H1 (cell line): ENCODE data around the gene ZNF189. TPM values are rescaled to one million over a fixed set of nuclear protein-coding genes. Genes with fewer than 3 reads are reported as not detected.

Experiments used
- CTCF ChIA-PET: fragments of 300-600 bp; sonication (Branson Sonifier 250); formaldehyde crosslinking; loops from one replicate; lab custom pipeline; 2021; ENCODE audit not compliant: partially characterized antibody; lab: Charles Lee
- POLR2A ChIA-PET: fragments of 300-600 bp; sonication (Branson Sonifier 250); formaldehyde crosslinking; loops from one replicate; lab custom pipeline; 2021; ENCODE audit warnings: inconsistent platforms; ENCODE audit not compliant: partially characterized antibody; lab: Charles Lee
- DNase-seq, 2 experiments: peaks; one replicate each; pipeline versions ENCODE4 v3.0.0 to v3.0.0-alpha.2; 2010 to 2022; ENCODE audit warnings: low spot score in 2 of 2, low read depth in 1 of 2, mixed read lengths in 1 of 2
- FAIRE-seq: peaks from 2 replicates; lab custom pipeline; 2011; peaks lifted over from hg19 to GRCh38; lab: Jason Lieb, UNC
- H2AFZ ChIP-seq: 2 replicates; pipeline ENCODE4 v1.8.1; 2012; ENCODE audit warnings: low read length, inconsistent platforms
- H2AK5ac ChIP-seq: 2 replicates; pipeline ENCODE4 v1.6.1; 2013; ENCODE audit warnings: low read depth, low read length
- H2BK120ac ChIP-seq: replicated peaks from 2 replicates; pipeline ENCODE3; 2013; ENCODE audit warnings: low read depth, low read length, inconsistent platforms
- H2BK12ac ChIP-seq: 2 replicates; pipeline ENCODE4 v1.6.1; 2013; ENCODE audit warnings: low read depth, low read length
- H2BK15ac ChIP-seq: 2 replicates; pipeline ENCODE4 v1.6.1; 2013; ENCODE audit warnings: low read length
- H2BK20ac ChIP-seq: 2 replicates; pipeline ENCODE4 v1.6.1; 2013; ENCODE audit warnings: low read length
- H2BK5ac ChIP-seq: 2 replicates; pipeline ENCODE4 v1.6.1; 2013; ENCODE audit warnings: low read depth, low read length
- H3K14ac ChIP-seq: 2 replicates; pipeline ENCODE4 v1.6.1; 2013; ENCODE audit warnings: inconsistent platforms; ENCODE audit not compliant: insufficient read length
- H3K18ac ChIP-seq: 2 replicates; pipeline ENCODE4 v1.6.1; 2013; ENCODE audit warnings: low read length; ENCODE audit errors: extremely low read depth
- H3K23ac ChIP-seq: 2 replicates; pipeline ENCODE4 v1.6.1; 2013; ENCODE audit warnings: inconsistent platforms; ENCODE audit not compliant: insufficient read length
- H3K23me2 ChIP-seq: 2 replicates; pipeline ENCODE4 v1.6.1; 2013; ENCODE audit warnings: low read depth, low read length
- H3K27ac ChIP-seq: 2 replicates; pipeline ENCODE4 v1.6.1; 2011; ENCODE audit warnings: low read depth, low read length, inconsistent platforms
- H3K27me3 ChIP-seq, 4 experiments: replicated peaks in 1 of 4; 1 replicate in 1 of 4; 2 replicates in 3 of 4; pipeline versions ENCODE4 v1.6.1 to v1.8.1; 2011 to 2013; ENCODE audit warnings: low read length in 3 of 4, mild to moderate bottlenecking in 3 of 4, inconsistent platforms in 2 of 4, mixed read lengths in 2 of 4, moderate library complexity in 1 of 4; ENCODE audit not compliant: control insufficient read depth in 3 of 4, insufficient read depth in 3 of 4; ENCODE audit errors: extremely low read depth in 1 of 4
- H3K36me3 ChIP-seq, 4 experiments: 2 replicates each; pipeline versions ENCODE4 v1.6.1 to v1.8.1; 2011 to 2013; ENCODE audit warnings: mild to moderate bottlenecking in 4 of 4, low read length in 3 of 4, moderate library complexity in 2 of 4, control low read depth in 1 of 4, inconsistent platforms in 1 of 4; ENCODE audit not compliant: insufficient read depth in 4 of 4, control insufficient read depth in 2 of 4
- H3K4ac ChIP-seq: replicated peaks from 2 replicates; pipeline ENCODE3; 2013; ENCODE audit warnings: low read length, low read depth, mixed read lengths, inconsistent platforms; ENCODE audit not compliant: insufficient read length
- H3K4me1 ChIP-seq, 4 experiments: replicated peaks in 1 of 4; 1 replicate in 1 of 4; 2 replicates in 3 of 4; pipeline versions ENCODE4 v1.6.1 to v1.8.1; 2011 to 2013; ENCODE audit warnings: low read length in 3 of 4, inconsistent platforms in 2 of 4, mixed read lengths in 1 of 4; ENCODE audit not compliant: insufficient read depth in 4 of 4, control insufficient read depth in 3 of 4
- H3K4me2 ChIP-seq, 2 experiments: 2 replicates each; pipeline versions ENCODE4 v1.6.1 to v1.8.1; 2011 to 2013; ENCODE audit warnings: low read depth in 2 of 2, low read length in 2 of 2, control low read depth in 1 of 2, inconsistent platforms in 1 of 2, mild to moderate bottlenecking in 1 of 2; ENCODE audit not compliant: insufficient read depth in 1 of 2
- H3K4me3 ChIP-seq, 4 experiments: fragments of 200-600, 300-600 bp in 1 of 4; sonication (generic), shearing (Covaris generic), sonication (Bioruptor Twin) in 1 of 4; 2 replicates each; pipeline versions ENCODE4 v1.5.1 to v1.8.1; 2011 to 2016; ENCODE audit warnings: low read length in 4 of 4, low read depth in 3 of 4, control low read depth in 2 of 4, inconsistent platforms in 2 of 4, mild to moderate bottlenecking in 2 of 4, mixed read lengths in 1 of 4, moderate library complexity in 1 of 4; ENCODE audit not compliant: insufficient read depth in 2 of 4; ENCODE audit errors: extremely low read depth in 1 of 4
- H3K56ac ChIP-seq: replicated peaks from 2 replicates; pipeline ENCODE3; 2013; ENCODE audit warnings: low read depth, mild to moderate bottlenecking, mixed read lengths, low read length, inconsistent platforms; ENCODE audit not compliant: insufficient read length
- H3K79me1 ChIP-seq: 2 replicates; pipeline ENCODE4 v1.6.1; 2013; ENCODE audit warnings: low read depth, low read length, control low read depth
- H3K79me2 ChIP-seq, 2 experiments: 2 replicates each; pipeline versions ENCODE4 v1.6.1 to v1.8.1; 2012 to 2013; ENCODE audit warnings: low read length in 2 of 2, mild to moderate bottlenecking in 2 of 2, inconsistent platforms in 1 of 2; ENCODE audit not compliant: insufficient read depth in 2 of 2, control insufficient read depth in 1 of 2
- H3K9ac ChIP-seq, 4 experiments: replicated peaks in 1 of 4; 1 replicate in 1 of 4; 2 replicates in 3 of 4; pipeline versions ENCODE4 v1.6.1 to v1.8.1; 2011 to 2013; ENCODE audit warnings: low read depth in 3 of 4, low read length in 3 of 4, control low read depth in 2 of 4, mild to moderate bottlenecking in 2 of 4, moderate library complexity in 2 of 4, inconsistent platforms in 1 of 4; ENCODE audit errors: extremely low read depth in 1 of 4
- H3K9me3 ChIP-seq, 2 experiments: 2 replicates each; pipeline versions ENCODE4 v1.6.1 to v1.8.1; 2012 to 2013; ENCODE audit warnings: mild to moderate bottlenecking in 2 of 2, moderate library complexity in 2 of 2, control low read depth in 1 of 2, inconsistent platforms in 1 of 2, low read depth in 1 of 2, low read length in 1 of 2, mixed read lengths in 1 of 2; ENCODE audit not compliant: insufficient read depth in 2 of 2
- H4K20me1 ChIP-seq, 2 experiments: replicated peaks in 1 of 2; 2 replicates each; pipeline versions ENCODE3 to v1.8.1; 2011 to 2013; ENCODE audit warnings: inconsistent platforms in 2 of 2, low read length in 2 of 2, mild to moderate bottlenecking in 1 of 2; ENCODE audit not compliant: insufficient read depth in 2 of 2, control insufficient read depth in 1 of 2
- H4K5ac ChIP-seq: 2 replicates; pipeline ENCODE4 v1.6.1; 2013; ENCODE audit warnings: low read length, low read depth, mixed read lengths, inconsistent platforms; ENCODE audit not compliant: insufficient read length
- H4K8ac ChIP-seq: 2 replicates; pipeline ENCODE4 v1.8.0; 2013; ENCODE audit warnings: mild to moderate bottlenecking, moderate library complexity, low read length, inconsistent platforms; ENCODE audit not compliant: insufficient read depth; ENCODE audit errors: extremely low read depth
- H4K91ac ChIP-seq: replicated peaks from 2 replicates; pipeline ENCODE3; 2013; ENCODE audit warnings: low read length, mixed read lengths, inconsistent platforms; ENCODE audit not compliant: insufficient read length
- POLR2AphosphoS5 ChIP-seq: IDR thresholded peaks from 2 replicates; pipeline ENCODE4 v1.6.1; 2011; ENCODE audit warnings: low read depth, low read length
- TAF7 ChIP-seq: optimal IDR thresholded peaks from 2 replicates; pipeline ENCODE3; 2011; ENCODE audit warnings: low read depth, mild to moderate bottlenecking, inconsistent platforms, low read length, moderate library complexity, borderline replicate concordance
- TCF12 ChIP-seq: IDR thresholded peaks from 2 replicates; pipeline ENCODE4 v1.6.1; 2011; ENCODE audit warnings: low read depth, mild to moderate bottlenecking, low read length
- WGBS, 2 experiments: shearing (Covaris generic) in 1 of 2; methylation state at CpG; one replicate each; pipeline versions ENCODE4 v1.1.6 to v1.1.7; 2013 to 2015; ENCODE audit warnings: low lambda C conversion rate in 2 of 2, mixed read lengths in 2 of 2, inconsistent platforms in 1 of 2, low coverage in 1 of 2, missing lambda C conversion rate in 1 of 2; ENCODE audit not compliant: insufficient replicate concordance in 2 of 2, insufficient coverage in 1 of 2, insufficient read length in 1 of 2; ENCODE audit errors: extremely low coverage in 1 of 2, missing lambda C conversion rate in 1 of 2; 5-methylcytosine and 5-hydroxymethylcytosine counted together
- polyA plus RNA-seq, 7 experiments: library from polyadenylated mRNA; depleted of rRNA in 3 of 7; stranded (reverse) in 5 of 7; unstranded in 2 of 7; fragments of >200 nt in 5 of 7; fragments of 200-250 nt in 2 of 7; gene quantifications; 1 replicate in 5 of 7; 2 replicates in 1 of 7; 4 replicates in 1 of 7; pipeline versions ENCODE4 v1.2.1 to v1.2.3, GENCODE V29; 2011 to 2013; ENCODE audit warnings: missing spikeins in 2 of 7, mixed read lengths in 2 of 7
- total RNA-seq: library from RNA; stranded (reverse); fragmentation: NEBNext Ultra II Directional; extraction: Animal tissue kit (Norgen Biotek cat#: 25700); gene quantifications from 2 replicates; pipeline ENCODE4 v1.2.1, GENCODE V29; 2021

Gene ZNF189
- total and polyA plus RNA-seq, 2 of the 8 experiments (the other 6 are each of a cell fraction or from before 2014, with no cell fraction given), result 1.9 to 12.3 TPM

- Histone ChIP-seq H2AFZ (no peak overlapping the region), H2BK5ac (no peak overlapping the region), H4K91ac (no peak overlapping the region), H3K27ac (no peak overlapping the region), H3K14ac (no peak overlapping the region), H3K36me3 (no peaks in the 10 kb centered on the region), H3K4ac (no peak overlapping the region), H3K18ac (no peak overlapping the region), H3K23ac (no peak overlapping the region), H3K9me3 (no peaks in the 10 kb centered on the region), H2BK20ac (no peak overlapping the region), H3K56ac (peak overlapping the region; percentile 9), H3K4me2 (no peak overlapping the region), H3K23me2 (no peaks in the 10 kb centered on the region), H4K8ac (no peak overlapping the region), H4K20me1 (no peaks in the 10 kb centered on the region), H4K5ac (no peak overlapping the region), H2BK120ac (no peak overlapping the region), H3K79me1 (no peaks in the 10 kb centered on the region), H2AK5ac (no peak overlapping the region), H3K27me3 (no peaks in the 10 kb centered on the region), H3K4me1 (no peaks in the 10 kb centered on the region; a peak in 1 of 7 replicates), H3K79me2 (no peaks in the 10 kb centered on the region), H3K9ac (no peak overlapping the region), H3K4me3 (no peak overlapping the region), H2BK15ac (no peak overlapping the region), H2BK12ac (no peak overlapping the region)
- no peak for DNase-seq
- 92% methylated on average over 2 of the region's 2 CpGs; no CpG with 5 or more reads in 1 of the 2 experiments for WGBS, 2 experiments
- ChIA-PET POLR2A (no interaction called here), CTCF (no interaction called here)
- TF ChIP-seq POLR2AphosphoS5 (no peak), TAF7 (peak; percentile 45), TCF12 (no peak)
- no peak for FAIRE-seq
Measured at GRCh38 chr9:101372327-101373118, 26.1 kb upstream of the ZNF189 start.
